OCI-LY7 (cell line): ENCODE results near the gene ARL15. TPM values are rescaled to one million over a fixed set of nuclear protein-coding genes. Genes with fewer than 3 reads are reported as not detected.

ENCODE experiments used
- BruUV-seq: library from RNA; stranded (reverse); fragments of 400-500 nt; replicated peaks from 2 replicates; lab custom pipeline; 2021; lab: Mats Ljungman, UMichigan
- CTCF ChIA-PET: fragments of 300-600 bp; sonication (Branson Sonifier 250); formaldehyde crosslinking; loops from one replicate; lab custom pipeline; 2022; ENCODE audit warnings: antibody characterized with exemption; ENCODE audit not compliant: unreplicated experiment; lab: Charles Lee
- POLR2A ChIA-PET: fragments of 300-600 bp; sonication (Branson Sonifier 250); formaldehyde crosslinking; loops from one replicate; lab custom pipeline; 2022; ENCODE audit warnings: antibody characterized with exemption; lab: Charles Lee
- DNase-seq: peaks from one replicate; pipeline ENCODE4 v3.0.0-alpha.2; 2015; ENCODE audit warnings: low spot score
- H2AFZ ChIP-seq: fragments of 200-600 bp; sonication (generic), shearing (Covaris generic); 2 replicates; pipeline ENCODE4 v1.6.1; 2014; ENCODE audit warnings: mild to moderate bottlenecking, antibody characterized with exemption, low read length, moderate library complexity
- H3K27ac ChIP-seq: fragments of 200-600 bp; sonication (generic); 2 replicates; pipeline ENCODE4 v1.5.1; 2014; ENCODE audit warnings: mixed run types, low read depth, mild to moderate bottlenecking, moderate library complexity, low read length, inconsistent platforms; ENCODE audit not compliant: poor library complexity, severe bottlenecking
- H3K36me3 ChIP-seq: fragments of 200-600 bp; sonication (generic); 2 replicates; pipeline ENCODE4 v1.6.1; 2014; ENCODE audit warnings: mild to moderate bottlenecking, antibody characterized with exemption, low read length, moderate library complexity, mixed read lengths; ENCODE audit not compliant: insufficient read depth
- H3K4me1 ChIP-seq: fragments of 200-600 bp; sonication (generic); 2 replicates; pipeline ENCODE4 v1.5.1; 2014; ENCODE audit warnings: mild to moderate bottlenecking, low read length; ENCODE audit not compliant: insufficient read depth, poor library complexity, severe bottlenecking
- H3K4me2 ChIP-seq: fragments of 200-600 bp; sonication (generic); 2 replicates; pipeline ENCODE4 v1.6.1; 2014; ENCODE audit warnings: mild to moderate bottlenecking, low read length
- H3K4me3 ChIP-seq: fragments of 200-600 bp; sonication (generic); 2 replicates; pipeline ENCODE4 v1.5.1; 2014; ENCODE audit warnings: mild to moderate bottlenecking, low read depth, low read length; ENCODE audit not compliant: poor library complexity, severe bottlenecking
- H3K79me2 ChIP-seq: fragments of 200-600 bp; sonication (generic); 2 replicates; pipeline ENCODE4 v1.6.1; 2016; ENCODE audit warnings: low read depth, mild to moderate bottlenecking, low read length, moderate library complexity, mixed read lengths; ENCODE audit not compliant: insufficient read depth
- H3K9me2 ChIP-seq: fragments of 200-600 bp; sonication (generic); 2 replicates; pipeline ENCODE4 v1.6.1; 2016; ENCODE audit warnings: mild to moderate bottlenecking, low read length, mixed read lengths; ENCODE audit not compliant: insufficient read depth
- H3K9me3 ChIP-seq: fragments of 200-600 bp; sonication (generic); 2 replicates; pipeline ENCODE4 v1.6.1; 2014; ENCODE audit warnings: mild to moderate bottlenecking, mixed run types, low read length, mixed read lengths
- H4K20me1 ChIP-seq: fragments of 200-600 bp; sonication (generic); 2 replicates; pipeline ENCODE4 v1.6.1; 2014; ENCODE audit warnings: mild to moderate bottlenecking, antibody characterized with exemption, low read length, moderate library complexity, mixed read lengths; ENCODE audit not compliant: insufficient read depth
- EZH2phosphoT487 ChIP-seq: fragments of 200-600 bp; sonication (generic); IDR thresholded peaks from 2 replicates; pipeline ENCODE4 v1.6.1; 2018; ENCODE audit warnings: low read depth, borderline replicate concordance, mild to moderate bottlenecking, mixed run types, antibody characterized with exemption, low read length, moderate library complexity, mixed read lengths
- intact Hi-C: fragments of 100-400 bp; cut with micrococcal nuclease; formaldehyde crosslinking; loops from one replicate; pipeline ENCODE4 v1.10.0; 2022; ENCODE audit not compliant: unreplicated experiment
- total RNA-seq, 2 experiments: library from RNA; depleted of rRNA in 1 of 2; stranded (reverse); fragments of >200 nt in 1 of 2; shearing (Covaris generic) in 1 of 2; gene quantifications; 2 replicates each; pipeline ENCODE4 v1.2.3, GENCODE V29; 2014 to 2022
- TF ChIP-seq, protein P1 (sequence below): fragments of 200-600 bp; sonication (generic); conservative IDR thresholded peaks from 2 replicates; pipeline ENCODE4 v1.5.1; 2014; ENCODE audit warnings: mild to moderate bottlenecking, antibody characterized with exemption, low read length, moderate library complexity, mixed read lengths

Gene ARL15
- total RNA-seq, 2 experiments from 2014 or later = 18.8 to 24.4 TPM

DNA sequence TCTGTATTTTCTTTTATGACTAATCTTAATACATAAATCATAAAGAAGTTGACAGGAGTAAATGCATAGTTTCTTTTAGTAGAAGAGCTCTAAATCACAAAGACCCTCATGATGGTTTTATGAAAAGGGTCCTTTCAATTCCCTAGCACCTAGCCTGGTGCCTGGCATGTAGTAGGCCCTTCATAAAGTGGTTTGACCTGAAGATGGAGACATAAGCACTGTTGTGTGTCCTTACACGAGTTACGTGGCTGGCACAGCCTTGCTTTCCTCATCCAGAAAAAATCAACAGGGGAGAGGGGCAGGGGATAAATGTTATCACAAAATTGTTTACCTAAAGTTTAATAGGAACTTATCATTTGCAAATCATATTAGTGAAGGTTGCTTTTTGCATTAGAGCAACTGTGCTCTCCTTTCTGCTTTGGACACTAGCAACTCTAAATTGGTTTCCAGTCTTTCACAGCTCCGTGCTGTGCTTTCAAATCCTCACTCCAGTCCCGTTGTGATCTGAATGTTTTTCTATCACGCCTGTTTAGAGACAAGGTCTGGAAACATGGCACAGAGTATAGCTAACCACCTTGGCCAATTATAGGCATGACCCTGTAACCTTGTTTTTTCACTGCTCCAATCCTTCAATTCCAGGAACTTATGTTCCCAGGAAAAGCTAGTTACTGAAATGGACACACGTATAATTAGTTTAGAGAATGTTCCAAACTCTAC lies 55.7 kb downstream of the ARL15 start:
- Histone ChIP-seq H3K79me2 (no peaks in the 10 kb centered on the region), H3K36me3 (no peaks in the 10 kb centered on the region), H3K9me3 (no peaks in the 10 kb centered on the region), H2AFZ (no peak overlapping the region), H4K20me1 (no peaks in the 10 kb centered on the region; the same call in 1 of the 2 replicates), H3K4me3 (no peak overlapping the region), H3K4me1 (peaks cover 2% of the 10 kb centered on the region), H3K27ac (no peak overlapping the region), H3K4me2 (no peak overlapping the region), H3K9me2 (no peaks in the 10 kb centered on the region)
- no TSS peak for BruUV-seq
- DNase-seq = peak; percentile 10
- intact Hi-C loops = no loop called here
- TF ChIP-seq EZH2phosphoT487 = no peak
- TF ChIP-seq, protein P1, sequence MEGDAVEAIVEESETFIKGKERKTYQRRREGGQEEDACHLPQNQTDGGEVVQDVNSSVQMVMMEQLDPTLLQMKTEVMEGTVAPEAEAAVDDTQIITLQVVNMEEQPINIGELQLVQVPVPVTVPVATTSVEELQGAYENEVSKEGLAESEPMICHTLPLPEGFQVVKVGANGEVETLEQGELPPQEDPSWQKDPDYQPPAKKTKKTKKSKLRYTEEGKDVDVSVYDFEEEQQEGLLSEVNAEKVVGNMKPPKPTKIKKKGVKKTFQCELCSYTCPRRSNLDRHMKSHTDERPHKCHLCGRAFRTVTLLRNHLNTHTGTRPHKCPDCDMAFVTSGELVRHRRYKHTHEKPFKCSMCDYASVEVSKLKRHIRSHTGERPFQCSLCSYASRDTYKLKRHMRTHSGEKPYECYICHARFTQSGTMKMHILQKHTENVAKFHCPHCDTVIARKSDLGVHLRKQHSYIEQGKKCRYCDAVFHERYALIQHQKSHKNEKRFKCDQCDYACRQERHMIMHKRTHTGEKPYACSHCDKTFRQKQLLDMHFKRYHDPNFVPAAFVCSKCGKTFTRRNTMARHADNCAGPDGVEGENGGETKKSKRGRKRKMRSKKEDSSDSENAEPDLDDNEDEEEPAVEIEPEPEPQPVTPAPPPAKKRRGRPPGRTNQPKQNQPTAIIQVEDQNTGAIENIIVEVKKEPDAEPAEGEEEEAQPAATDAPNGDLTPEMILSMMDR = peak; percentile 50
- ChIA-PET POLR2A (interaction anchor here (0.5 to 1.1 kb wide), 3 partner anchors 20 to 1222 kb away, joined by 3 to 4 read pairs (median 3); no protein-coding TSS in a partner anchor), CTCF (no interaction called here)

DNA sequence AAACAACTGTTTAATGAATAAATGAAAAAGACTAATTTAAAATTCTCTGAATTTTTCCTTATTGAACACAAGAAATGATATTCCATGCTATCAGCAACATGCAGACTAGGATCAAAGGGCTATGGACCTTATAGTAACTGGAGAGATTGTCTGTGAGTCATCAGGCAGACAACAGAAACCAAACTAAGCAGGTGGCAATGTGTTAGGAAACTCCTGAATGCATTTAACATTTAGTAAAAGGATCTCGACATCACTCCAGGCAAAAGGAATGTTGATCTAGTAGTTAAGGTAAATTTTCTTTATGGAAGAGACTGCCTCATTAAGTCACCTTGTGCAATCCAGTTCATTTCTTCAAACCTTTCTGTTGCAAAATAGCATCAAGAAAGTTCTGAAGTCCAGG lies 58.4 kb downstream of the ARL15 start:
- Histone ChIP-seq H3K4me2 (no peak overlapping the region), H3K79me2 (no peaks in the 10 kb centered on the region), H3K9me2 (no peaks in the 10 kb centered on the region), H3K27ac (no peak overlapping the region), H3K36me3 (no peaks in the 10 kb centered on the region), H4K20me1 (no peaks in the 10 kb centered on the region; the same call in 1 of the 2 replicates), H3K4me1 (no peaks in the 10 kb centered on the region), H3K9me3 (no peaks in the 10 kb centered on the region), H3K4me3 (no peak overlapping the region), H2AFZ (no peak overlapping the region)
- intact Hi-C loops = no loop called here
- no peak for DNase-seq
- ChIA-PET POLR2A (no interaction called here), CTCF (no interaction called here)
- TF ChIP-seq EZH2phosphoT487 = no peak
- no TSS peak for BruUV-seq

DNA sequence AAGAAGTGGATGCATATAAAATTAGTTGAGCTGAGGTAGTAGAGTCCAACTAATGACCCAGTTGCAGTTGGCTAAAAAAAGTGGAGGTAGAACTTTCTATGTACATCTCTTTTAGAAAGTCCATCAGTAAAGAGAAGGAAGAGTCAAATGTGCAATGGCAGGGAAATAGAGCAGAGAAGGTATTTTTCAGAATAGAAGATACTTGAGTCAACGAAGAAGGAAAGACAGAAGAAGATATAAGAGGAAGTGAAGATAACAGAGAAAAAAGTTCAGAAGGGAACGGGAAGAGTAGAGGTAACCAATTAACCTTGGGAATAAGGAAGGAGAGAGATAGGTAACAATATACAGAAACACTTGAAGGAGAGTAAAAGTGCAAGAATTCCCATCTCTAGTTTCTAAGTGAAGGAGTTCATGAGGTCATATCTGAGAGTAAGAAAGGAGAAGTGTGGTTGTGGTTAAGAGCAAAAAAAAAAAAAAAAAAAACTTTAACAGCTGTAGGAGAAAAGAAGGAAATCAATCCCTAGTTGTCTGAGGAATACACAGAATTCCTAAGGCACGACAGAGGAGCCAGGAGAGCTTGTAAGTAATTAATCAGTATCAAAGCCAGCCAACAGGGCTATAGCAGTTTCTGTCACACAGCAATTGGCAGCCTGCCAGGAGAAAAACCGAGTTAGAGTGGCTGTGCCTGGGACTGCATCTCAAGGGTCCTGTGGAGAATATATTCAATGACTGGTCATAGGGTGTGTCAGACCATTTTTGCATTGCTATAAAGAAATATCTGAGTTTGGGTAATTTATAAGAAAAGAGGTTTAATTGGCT lies 61.0 kb downstream of the ARL15 start:
- no peaks in the 10 kb centered on the region for H3K4me1 ChIP-seq
- ChIA-PET CTCF (no interaction called here), POLR2A (interaction anchor here (0.5 to 0.7 kb wide), 4 partner anchors 30 to 557 kb away, joined by 3 to 4 read pairs (median 4); no protein-coding TSS in a partner anchor)
- no peaks in the 10 kb centered on the region for H3K79me2 ChIP-seq
- no peak overlapping the region for H3K4me2 ChIP-seq
- H3K9me3 ChIP-seq = no peaks in the 10 kb centered on the region
- no peak overlapping the region for H3K27ac ChIP-seq
- TF ChIP-seq, protein P1 = no peak
- no peak for TF ChIP-seq EZH2phosphoT487
- peaks cover under 1% of the 10 kb centered on the region; the same call in 1 of the 2 replicates for H4K20me1 ChIP-seq
- no peak overlapping the region for H2AFZ ChIP-seq
- DNase-seq = peak; percentile 29
- H3K36me3 ChIP-seq = no peaks in the 10 kb centered on the region
- no peaks in the 10 kb centered on the region for H3K9me2 ChIP-seq
- no peak overlapping the region for H3K4me3 ChIP-seq
- intact Hi-C loops = no loop called here
- no TSS peak for BruUV-seq
